Measurements from ENCODE around the gene ACTRT2.

- no peak for TF ChIP-seq ZFX (IDR thresholded peaks at IDR 0.05)
- TF ChIP-seq, protein P1, sequence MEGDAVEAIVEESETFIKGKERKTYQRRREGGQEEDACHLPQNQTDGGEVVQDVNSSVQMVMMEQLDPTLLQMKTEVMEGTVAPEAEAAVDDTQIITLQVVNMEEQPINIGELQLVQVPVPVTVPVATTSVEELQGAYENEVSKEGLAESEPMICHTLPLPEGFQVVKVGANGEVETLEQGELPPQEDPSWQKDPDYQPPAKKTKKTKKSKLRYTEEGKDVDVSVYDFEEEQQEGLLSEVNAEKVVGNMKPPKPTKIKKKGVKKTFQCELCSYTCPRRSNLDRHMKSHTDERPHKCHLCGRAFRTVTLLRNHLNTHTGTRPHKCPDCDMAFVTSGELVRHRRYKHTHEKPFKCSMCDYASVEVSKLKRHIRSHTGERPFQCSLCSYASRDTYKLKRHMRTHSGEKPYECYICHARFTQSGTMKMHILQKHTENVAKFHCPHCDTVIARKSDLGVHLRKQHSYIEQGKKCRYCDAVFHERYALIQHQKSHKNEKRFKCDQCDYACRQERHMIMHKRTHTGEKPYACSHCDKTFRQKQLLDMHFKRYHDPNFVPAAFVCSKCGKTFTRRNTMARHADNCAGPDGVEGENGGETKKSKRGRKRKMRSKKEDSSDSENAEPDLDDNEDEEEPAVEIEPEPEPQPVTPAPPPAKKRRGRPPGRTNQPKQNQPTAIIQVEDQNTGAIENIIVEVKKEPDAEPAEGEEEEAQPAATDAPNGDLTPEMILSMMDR (conservative IDR thresholded peaks at IDR 0.05): no peak
Observed at GRCh38 chr1:3031401-3032221, 10.3 kb downstream of the ACTRT2 start.

Measured in C4-2B (cell line).